MG63 (cell line): ENCODE measurements around the gene C2orf92. TPM values are rescaled to one million over a fixed set of nuclear protein-coding genes. Genes with fewer than 3 reads are reported as not detected.
"Not testable (repeated sequence)": the region's sequence is repeated elsewhere in the genome, so short reads cannot be mapped to it uniquely, and the experiment has no call there.

Experiments used
- DNase-seq: peaks from one replicate; pipeline ENCODE4 v3.0.0-alpha.2; 2020
- H3K27me3 ChIP-seq: fragments of 250-450 bp; sonication (Bioruptor Pico); 2 replicates; pipeline ENCODE4 v1.5.1; 2020; ENCODE audit warnings: mild to moderate bottlenecking, moderate library complexity
- H3K36me3 ChIP-seq: fragments of 250-450 bp; sonication (Bioruptor Pico); 2 replicates; pipeline ENCODE4 v1.5.1; 2020; ENCODE audit warnings: mild to moderate bottlenecking, moderate library complexity
- H3K4me3 ChIP-seq: fragments of 250-450 bp; sonication (Bioruptor Pico); 2 replicates; pipeline ENCODE4 v1.5.1; 2020; ENCODE audit warnings: mild to moderate bottlenecking, moderate library complexity
- H3K9me3 ChIP-seq: fragments of 250-450 bp; sonication (Bioruptor Pico); 2 replicates; pipeline ENCODE4 v1.5.1; 2020; ENCODE audit warnings: mild to moderate bottlenecking, moderate library complexity
- total RNA-seq: library from RNA; depleted of rRNA; stranded (reverse); fragments of >200 nt; shearing (Covaris generic); gene quantifications from 2 replicates; pipeline ENCODE4 v1.2.3, GENCODE V29; 2014; ENCODE audit warnings: low replicate concordance

The C2orf92 gene
- total RNA-seq, 1 experiment from 2014 or later: not detected

DNA sequence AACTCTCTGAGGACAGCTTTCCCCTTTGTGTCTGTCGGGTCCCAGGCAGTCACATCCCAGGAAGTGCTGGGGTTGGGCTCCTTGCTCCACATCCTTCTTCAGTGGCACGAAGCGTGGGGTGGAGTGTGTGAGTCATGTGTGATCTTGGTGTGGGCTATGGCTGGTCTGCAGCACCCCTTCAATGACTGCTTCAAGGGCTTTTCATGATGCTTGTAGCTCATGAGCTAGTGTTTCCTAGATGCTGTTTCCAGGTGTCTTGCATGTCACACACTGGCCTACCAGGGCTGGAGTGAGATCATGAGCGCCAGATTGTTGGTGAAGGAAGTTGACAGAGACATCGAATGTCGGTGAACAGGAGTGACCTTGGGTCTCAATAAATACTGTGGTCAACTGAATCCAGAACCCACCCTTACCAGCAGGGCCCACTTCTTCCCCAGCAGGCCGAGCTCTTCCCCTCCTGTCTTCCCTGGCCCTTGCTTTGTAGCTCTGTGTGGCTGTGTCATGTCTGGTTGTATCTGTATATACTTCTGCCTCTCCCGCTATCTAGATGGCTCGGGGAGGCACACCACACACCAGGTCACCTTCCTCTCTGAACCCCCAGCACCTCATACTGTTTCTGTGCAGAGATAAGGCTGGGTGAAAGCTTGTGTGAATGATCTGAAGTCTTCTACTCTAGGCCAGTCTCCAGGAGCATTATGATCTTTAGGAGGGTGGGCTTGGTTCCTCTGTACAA, 3.8 kb downstream of the C2orf92 start:
- Histone ChIP-seq H3K36me3 (no peaks in the 10 kb centered on the region), H3K4me3 (no peak overlapping the region), H3K9me3 (no peaks in the 10 kb centered on the region), H3K27me3 (no peaks in the 10 kb centered on the region)
- DNase-seq: no peak

DNA sequence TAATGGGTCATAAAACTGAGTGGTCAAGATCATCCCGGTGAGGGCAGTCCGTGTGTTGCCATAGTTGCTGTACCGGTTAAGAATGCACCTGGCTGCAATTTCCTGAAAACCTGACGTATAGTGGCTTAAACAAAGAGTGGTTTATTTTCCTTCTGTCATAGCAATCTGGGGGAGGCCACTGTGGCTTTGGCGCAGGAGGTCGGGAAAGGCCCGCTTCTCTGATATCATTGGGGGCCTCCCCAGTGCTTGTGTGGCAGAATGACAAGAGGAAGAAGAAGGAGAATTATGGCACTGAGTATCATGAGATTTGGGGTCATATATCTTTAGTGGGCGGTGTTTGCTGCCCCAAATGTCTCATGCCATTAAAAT, 4.4 kb downstream of the C2orf92 start:
- no peak overlapping the region for H3K4me3 ChIP-seq

DNA sequence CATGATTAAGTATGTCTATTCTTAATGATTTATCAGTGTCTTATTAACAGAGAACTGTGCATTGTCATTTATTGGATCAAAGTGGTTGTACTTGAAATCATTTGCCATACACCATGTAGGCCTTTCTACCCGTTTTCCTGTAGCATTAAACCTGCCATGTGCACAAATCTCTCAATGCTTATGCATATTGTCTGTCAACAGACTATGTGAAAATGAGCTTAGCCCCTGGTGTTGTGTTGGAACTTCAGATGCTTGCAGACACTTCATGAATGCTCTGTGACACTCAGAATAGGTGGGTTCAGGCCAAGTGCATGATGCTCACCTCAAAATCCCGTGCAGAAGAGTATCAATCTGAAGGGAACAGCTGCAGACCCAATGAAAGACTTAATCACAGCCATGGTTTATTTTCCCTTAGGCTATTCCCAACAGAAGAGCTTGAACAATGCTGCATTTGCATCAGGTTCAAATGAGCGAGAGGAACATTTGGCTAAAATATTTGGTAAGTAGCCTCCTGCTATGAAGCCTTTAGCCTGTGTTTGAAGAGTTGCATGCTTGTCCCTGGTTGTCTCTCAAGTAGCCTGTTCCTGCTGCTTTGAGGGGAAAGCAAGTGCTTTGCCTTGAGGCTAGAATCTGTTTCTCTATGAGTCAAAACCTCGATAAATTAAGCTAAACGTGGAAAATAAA, 6.1 kb downstream of the C2orf92 start:
- no peaks in the 10 kb centered on the region for H3K27me3 ChIP-seq
- H3K4me3 ChIP-seq: no peak overlapping the region
- H3K9me3 ChIP-seq: no peaks in the 10 kb centered on the region
- DNase-seq: no peak
- no peaks in the 10 kb centered on the region for H3K36me3 ChIP-seq

More for the DNA sequence above, 4.4 kb downstream of the C2orf92 start:
- H3K36me3 ChIP-seq: no peaks in the 10 kb centered on the region
- H3K9me3 ChIP-seq: no peaks in the 10 kb centered on the region
- H3K27me3 ChIP-seq: no peaks in the 10 kb centered on the region
- no peak for DNase-seq

DNA sequence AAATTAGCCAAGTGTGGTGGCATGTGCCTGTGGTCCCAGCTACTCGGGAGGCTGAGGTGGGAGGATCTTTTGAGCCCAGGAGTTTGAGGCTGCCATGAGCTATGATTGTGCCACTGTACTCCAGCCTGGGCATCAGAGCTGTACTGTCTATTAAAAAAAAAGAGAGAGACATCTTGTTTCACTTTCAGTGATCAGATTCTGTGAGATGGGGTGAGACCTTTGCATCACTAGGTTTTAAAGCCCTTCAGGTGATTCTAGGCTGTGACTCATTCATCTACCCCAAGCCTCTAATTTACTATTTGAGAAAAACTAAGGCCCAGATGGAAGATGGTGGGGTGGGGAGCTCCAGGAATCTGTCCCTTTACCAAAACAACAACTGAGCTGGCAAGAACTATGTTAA, 7.1 kb downstream of the C2orf92 start:
- Histone ChIP-seq H3K4me3 (no peak overlapping the region), H3K27me3 (no peaks in the 10 kb centered on the region)
- DNase-seq: no peak

DNA sequence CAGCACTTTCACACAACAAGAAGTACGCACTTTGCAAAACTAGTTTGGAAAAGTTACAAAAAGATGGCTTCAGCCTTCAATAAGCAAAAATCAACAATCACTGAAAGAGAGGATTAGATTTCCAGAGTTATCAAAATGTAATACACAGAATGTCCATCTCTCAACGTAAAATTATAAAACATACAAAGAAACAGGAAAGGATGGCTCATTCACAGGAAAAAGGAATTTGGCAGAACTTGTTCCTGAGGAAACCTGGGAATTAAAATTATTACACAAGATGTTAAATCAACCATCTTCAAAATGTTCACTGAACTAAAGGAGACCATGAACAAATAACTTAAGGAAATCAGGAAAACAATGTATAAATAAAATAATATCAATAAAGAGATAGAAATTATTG, 8.0 kb downstream of the C2orf92 start:
- no peak for DNase-seq
- Histone ChIP-seq H3K9me3 (no peaks in the 10 kb centered on the region), H3K4me3 (no peak overlapping the region), H3K36me3 (no peaks in the 10 kb centered on the region), H3K27me3 (no peaks in the 10 kb centered on the region)

More for the DNA sequence above, 7.1 kb downstream of the C2orf92 start:
- no peaks in the 10 kb centered on the region for H3K9me3 ChIP-seq
- H3K36me3 ChIP-seq: no peaks in the 10 kb centered on the region

DNA sequence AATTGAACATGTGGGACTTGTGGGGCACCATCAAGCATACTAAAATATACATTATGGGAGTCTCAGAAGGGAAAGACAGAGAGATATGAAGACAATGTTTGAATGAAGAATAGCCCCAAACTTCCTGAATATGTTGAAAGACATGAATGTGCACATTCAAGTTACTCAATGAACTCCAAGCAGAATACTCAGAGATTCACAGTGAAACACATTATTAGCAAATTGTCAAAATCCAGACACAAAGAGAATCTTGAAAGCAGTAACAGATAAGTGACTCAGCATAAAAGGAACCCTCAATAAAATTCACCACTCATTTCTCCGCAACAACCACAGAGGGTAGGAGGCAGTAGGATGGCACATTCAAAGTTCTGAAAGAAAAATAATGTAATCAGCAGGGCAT, 8.8 kb downstream of the C2orf92 start:
- Histone ChIP-seq H3K36me3 (no peaks in the 10 kb centered on the region), H3K4me3 (no peak overlapping the region), H3K9me3 (no peaks in the 10 kb centered on the region), H3K27me3 (no peaks in the 10 kb centered on the region)
- no peak for DNase-seq

DNA sequence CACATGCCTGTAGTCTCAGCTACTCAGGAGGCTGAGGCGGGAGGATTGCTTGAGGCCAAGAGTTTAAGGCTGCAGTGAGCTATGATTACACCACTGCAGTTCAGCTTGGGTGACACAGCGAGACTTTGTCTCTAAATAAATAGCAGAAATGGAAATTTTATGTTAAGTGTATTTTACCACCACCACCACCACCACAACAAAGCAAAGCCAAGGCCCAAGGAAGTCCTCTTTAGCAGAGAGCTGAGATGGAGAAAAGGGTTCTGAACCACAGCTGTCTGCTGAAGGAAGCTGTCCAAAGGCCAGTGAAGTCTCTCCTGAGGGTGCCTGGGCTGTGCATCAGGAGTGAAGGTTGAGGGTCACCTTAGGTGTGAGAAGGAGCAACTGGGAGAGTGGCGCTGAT, 17.7 kb downstream of the C2orf92 start:
- not testable (repeated sequence) for DNase-seq, H3K36me3 ChIP-seq, H3K4me3 ChIP-seq, H3K27me3 ChIP-seq, H3K9me3 ChIP-seq

DNA sequence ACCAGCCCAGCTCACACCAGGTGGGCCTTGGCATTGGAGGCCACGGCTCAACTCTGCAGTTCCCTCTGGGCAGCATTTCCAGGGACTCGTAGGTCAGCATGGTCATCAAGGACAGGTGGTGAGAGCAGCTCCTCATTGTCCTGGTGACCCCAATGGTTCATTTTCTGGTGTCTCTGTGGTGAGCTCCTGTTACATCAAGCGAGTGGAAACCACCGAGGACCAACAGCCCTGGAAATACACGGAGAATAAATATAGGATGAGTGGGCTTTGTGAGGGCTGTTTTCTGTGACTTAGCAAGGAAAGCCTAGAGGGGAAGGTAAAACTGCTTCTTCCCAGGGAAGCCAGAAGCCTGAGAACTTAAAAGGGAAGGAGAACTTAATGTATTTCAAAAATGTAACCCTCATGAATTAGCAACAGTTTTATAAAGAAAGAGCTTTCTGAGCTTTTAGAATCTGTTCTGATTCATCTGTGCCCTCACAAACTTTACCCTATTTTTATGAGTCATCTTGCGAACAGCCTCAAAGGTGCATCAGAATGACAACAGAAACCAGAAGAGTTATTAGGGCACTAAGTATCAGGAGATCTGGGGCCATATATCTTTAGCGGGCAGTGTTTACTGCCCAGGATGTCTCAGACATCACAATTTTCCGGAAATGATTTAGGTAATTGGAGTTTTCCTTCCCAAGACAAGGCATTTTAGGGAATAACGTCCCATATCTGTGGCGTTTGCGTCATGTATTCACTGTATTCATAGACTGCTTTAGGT, 18.7 kb downstream of the C2orf92 start:
- Histone ChIP-seq H3K27me3 (no peaks in the 10 kb centered on the region), H3K36me3 (no peaks in the 10 kb centered on the region), H3K4me3 (no peak overlapping the region), H3K9me3 (peaks cover 7% of the 10 kb centered on the region)
- DNase-seq: no peak

DNA sequence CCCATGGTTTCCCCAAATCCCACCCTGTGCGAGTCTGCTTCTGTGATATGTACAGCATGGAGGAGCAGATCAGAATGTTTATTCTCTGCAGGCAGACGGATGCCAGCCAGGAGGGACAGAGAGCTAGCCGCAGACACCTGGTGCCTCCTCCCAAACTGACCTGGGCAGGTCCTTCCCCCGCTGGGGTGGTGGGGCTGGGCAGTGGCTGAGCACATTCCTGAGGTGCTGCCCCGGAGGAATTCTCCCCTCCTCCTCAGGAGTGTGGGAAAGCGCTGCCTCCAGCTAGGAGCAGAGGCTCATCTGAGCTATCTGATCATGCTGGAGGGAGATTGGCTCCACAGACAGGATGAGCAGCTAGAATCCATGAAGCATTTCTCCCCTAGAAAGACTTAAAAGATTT, 21.7 kb downstream of the C2orf92 start:
- Histone ChIP-seq H3K36me3 (no peaks in the 10 kb centered on the region), H3K9me3 (peaks cover 11% of the 10 kb centered on the region), H3K27me3 (no peaks in the 10 kb centered on the region), H3K4me3 (no peak overlapping the region)
- no peak for DNase-seq

DNA sequence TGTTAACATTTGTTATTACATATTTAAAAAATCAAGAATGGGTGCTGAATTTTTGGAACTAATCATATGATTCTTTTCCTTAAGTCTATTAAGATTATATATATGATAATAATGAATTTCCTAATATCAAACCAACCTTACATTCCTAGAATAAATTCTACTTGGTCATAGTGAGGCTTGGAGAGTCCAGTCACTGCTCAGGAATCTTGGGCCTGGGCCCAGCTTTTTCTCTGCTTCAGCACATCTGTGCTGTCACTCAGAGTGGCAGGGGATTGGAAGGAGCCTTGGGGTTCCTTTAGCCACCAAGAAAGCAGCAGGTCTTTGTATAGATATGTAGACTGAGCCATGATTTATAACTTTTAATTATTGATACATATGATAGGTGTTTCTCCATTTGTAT, 24.0 kb downstream of the C2orf92 start:
- no peak overlapping the region for H3K4me3 ChIP-seq
- H3K9me3 ChIP-seq: peaks cover 11% of the 10 kb centered on the region
- H3K36me3 ChIP-seq: no peaks in the 10 kb centered on the region
- no peaks in the 10 kb centered on the region for H3K27me3 ChIP-seq
- DNase-seq: peak; percentile 28

DNA sequence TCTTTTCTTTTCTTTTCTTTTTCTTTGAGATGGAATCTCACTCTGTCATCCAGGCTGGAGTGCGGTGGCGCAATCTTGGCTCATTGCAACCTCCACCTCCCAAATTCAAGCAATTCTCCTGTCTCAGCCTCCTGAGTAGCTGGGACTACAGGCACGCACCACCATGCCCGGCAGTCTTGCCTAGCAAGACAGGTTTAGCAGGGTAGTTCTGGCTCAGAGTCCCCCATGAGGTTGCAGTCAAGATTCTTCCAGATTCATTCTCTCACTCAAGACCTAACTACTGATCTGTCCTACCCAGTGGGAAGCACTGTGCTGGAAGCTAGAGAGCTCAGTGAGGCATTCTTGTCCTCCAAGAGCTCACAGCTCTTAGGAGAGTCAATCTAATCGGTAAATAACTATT, 26.2 kb downstream of the C2orf92 start:
- Histone ChIP-seq H3K36me3 (no peaks in the 10 kb centered on the region), H3K4me3 (no peak overlapping the region), H3K27me3 (no peaks in the 10 kb centered on the region), H3K9me3 (peaks cover 11% of the 10 kb centered on the region)
- DNase-seq: no peak

DNA sequence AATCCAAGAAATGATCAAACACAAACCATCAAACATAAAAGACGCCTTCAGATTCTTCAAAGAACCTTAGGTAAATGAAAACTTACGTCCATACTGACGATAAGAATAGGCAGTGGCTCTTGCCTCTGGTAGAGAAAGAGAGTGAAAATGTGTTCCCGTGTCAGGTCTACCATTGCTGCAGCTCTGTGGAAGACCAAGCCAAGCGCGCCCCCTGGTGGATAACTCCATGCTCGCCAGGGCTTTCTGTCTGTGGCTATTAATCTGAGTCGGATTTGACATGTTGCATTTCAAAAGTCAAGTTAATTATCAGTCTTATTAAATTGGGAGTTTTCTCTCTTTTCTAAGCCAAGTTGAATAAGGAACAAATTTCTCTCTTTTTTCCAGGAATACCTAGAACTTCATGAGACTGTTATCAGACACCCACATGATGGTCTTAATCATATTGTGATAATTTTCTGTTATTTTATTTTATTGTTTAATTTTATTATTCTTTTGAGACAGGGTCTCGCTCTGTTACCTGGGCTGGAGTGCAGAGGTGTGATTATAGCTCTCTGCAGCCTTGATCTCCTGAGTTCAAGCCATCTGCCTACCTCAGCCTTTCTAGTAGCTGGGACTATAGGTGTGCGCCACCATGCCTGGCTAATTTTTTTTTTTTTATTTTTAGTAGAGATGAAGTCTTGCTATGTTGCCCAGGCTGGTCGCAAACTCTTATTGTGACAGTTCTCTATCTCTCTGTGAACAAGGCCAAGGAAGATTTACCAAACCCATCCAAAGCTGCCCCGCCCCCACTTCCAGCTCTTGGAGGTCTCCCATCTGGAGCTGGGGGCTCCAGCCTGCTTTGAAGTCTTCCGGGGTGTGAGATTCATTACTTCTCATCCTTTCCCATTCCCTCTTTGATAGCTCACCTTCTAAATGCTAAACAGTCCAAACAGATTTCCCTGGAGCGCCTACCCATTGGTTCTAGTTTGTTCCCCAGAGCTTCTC, 28.0 kb downstream of the C2orf92 start:
- no peak overlapping the region for H3K4me3 ChIP-seq
- DNase-seq: peak; percentile 66

DNA sequence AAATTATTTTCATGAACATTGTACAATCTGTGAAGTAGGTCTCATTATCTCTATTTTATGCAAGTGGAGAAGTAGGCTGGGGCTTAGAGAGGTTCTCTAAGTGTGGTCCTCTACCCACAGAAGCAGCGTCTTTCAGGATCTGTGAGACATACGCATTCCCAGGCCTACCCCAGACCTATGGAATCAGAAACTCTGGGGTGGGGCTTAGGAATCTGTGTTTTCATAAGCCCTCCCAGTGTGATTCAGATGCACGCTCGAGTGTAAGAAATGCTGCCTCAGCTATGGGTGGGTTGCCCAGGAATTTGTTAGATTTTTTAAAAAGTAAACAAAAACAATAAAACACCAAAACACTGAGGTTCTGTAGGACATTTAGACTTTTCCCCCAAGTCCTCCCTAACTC, 29.0 kb downstream of the C2orf92 start:
- DNase-seq: no peak
- Histone ChIP-seq H3K27me3 (no peaks in the 10 kb centered on the region), H3K36me3 (no peaks in the 10 kb centered on the region), H3K9me3 (peaks cover 3% of the 10 kb centered on the region; the same call in 1 of the 2 replicates), H3K4me3 (no peak overlapping the region)

More for the DNA sequence above, 28.0 kb downstream of the C2orf92 start:
- Histone ChIP-seq H3K27me3 (no peaks in the 10 kb centered on the region), H3K36me3 (no peaks in the 10 kb centered on the region), H3K9me3 (peaks cover 10% of the 10 kb centered on the region)

DNA sequence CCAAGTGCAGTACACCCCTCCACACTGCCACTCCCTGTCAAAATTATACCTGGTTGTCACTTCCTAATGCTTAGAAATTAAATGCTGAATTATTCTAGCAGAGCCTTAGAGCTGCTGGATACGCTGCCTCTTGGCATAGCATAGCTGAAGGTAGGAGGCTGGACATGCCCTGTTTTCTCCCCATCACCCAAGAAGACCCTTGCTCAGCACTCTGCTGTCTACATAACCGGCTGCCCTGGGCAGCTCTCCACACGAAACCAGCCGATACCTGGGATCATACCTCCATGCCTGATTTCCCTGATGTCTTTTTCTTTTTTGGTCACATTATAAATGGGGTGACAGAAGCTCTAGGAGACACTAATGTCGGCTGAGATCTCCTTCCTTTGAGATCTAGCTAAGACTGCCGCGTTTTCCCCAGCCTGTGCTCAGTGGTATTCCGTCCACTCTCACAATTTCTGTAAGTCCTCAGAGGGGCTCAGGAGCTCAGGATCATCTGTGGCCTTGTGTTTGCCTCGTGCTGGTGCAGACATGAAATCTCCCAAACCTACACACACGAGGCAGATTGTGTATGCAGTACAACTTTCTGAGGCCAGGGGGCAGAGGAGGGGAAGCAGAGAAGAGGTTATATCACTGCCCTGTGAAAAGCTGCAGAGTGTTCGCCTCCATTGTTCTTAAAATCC, 30.4 kb downstream of the C2orf92 start:
- Histone ChIP-seq H3K9me3 (no peaks in the 10 kb centered on the region), H3K4me3 (no peak overlapping the region), H3K36me3 (no peaks in the 10 kb centered on the region), H3K27me3 (no peaks in the 10 kb centered on the region)
- peak; percentile 23 for DNase-seq

DNA sequence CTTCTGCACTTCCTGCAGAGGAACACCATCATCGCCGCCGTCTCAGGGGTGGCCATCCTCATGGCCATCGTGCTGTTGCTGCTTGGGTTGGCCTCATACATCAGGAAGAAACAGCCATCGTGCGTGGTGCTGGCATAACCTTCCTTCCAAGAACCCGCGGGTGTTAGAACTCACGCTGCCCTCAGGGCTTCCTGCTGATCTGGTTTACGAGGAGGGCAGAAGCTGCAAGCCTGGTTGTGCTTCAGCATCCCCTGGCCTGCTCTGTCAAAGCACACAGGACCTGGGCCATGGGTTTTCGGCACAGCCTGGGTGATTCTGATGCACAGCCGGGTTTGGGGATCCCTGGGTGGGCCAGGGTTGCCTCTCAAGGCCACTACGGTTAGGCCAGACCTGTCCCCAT, 31.7 kb downstream of the C2orf92 start:
- Histone ChIP-seq H3K9me3 (no peaks in the 10 kb centered on the region), H3K4me3 (no peak overlapping the region), H3K27me3 (no peaks in the 10 kb centered on the region), H3K36me3 (no peaks in the 10 kb centered on the region)
- DNase-seq: no peak

DNA sequence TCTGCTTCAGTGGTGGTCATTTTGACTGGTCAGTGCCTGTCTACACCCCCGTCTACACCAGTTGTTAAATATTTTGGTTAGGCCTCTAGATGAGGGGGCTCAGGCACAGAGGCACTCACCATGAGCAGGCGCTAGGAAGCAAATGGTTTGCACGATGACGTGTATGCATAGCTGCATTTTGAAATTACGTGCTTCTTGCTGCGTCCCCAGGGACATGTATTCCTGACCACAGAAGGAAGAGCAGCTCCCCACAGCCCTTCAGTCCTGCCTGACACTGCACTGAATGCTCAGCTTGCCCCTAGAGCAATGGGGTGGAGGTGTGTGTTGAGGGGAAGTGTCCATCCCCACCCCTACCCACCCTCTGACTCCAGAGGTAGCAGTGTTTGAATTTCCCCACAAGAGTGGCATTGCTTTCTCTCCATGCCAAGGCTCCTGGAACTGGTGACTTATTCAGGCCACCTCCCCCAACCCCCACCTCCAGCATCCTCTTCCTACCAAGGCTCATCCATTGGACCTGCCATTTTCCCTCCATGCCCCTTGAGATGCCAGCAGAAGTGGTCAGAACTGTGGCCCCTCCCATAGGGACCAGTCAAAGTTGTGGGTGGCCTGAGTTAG, 32.4 kb downstream of the C2orf92 start:
- DNase-seq: no peak
- Histone ChIP-seq H3K27me3 (no peaks in the 10 kb centered on the region), H3K9me3 (no peaks in the 10 kb centered on the region), H3K4me3 (no peak overlapping the region), H3K36me3 (no peaks in the 10 kb centered on the region)
